IMR-90 (cell line): ENCODE results near the gene PLCB2. TPM values are rescaled to one million over a fixed set of nuclear protein-coding genes. Genes with fewer than 3 reads are reported as not detected.

Experiments
- ATAC-seq: fragments of 200-7000 bp; cut with Tn5 transposase; 2 replicates; pipeline ENCODE4 v1.9.1; 2020; ENCODE audit warnings: low read depth, mild to moderate bottlenecking, moderate library complexity
- BruUV-seq: library from RNA; stranded (reverse); fragments of 400-500 nt; replicated peaks from 2 replicates; lab custom pipeline; 2021; lab: Mats Ljungman, UMichigan
- CTCF ChIA-PET: fragments of 300-600 bp; formaldehyde crosslinking; extraction: SDS; loops from one replicate; lab custom pipeline; 2021; ENCODE audit warnings: antibody characterized with exemption; lab: Yijun Ruan, JAX
- POLR2A ChIA-PET: fragments of 300-600 bp; sonication (Branson Sonifier 250); formaldehyde crosslinking; loops from one replicate; lab custom pipeline; 2022; ENCODE audit warnings: antibody characterized with exemption; ENCODE audit not compliant: unreplicated experiment; lab: Charles Lee
- DNase-seq: peaks from one replicate; pipeline ENCODE4 v3.0.0; 2013
- H2AFZ ChIP-seq: replicated peaks from 2 replicates; pipeline ENCODE3; 2013; ENCODE audit warnings: low read length, mild to moderate bottlenecking; ENCODE audit not compliant: poor library complexity
- H2AK5ac ChIP-seq: 2 replicates; pipeline ENCODE4 v1.6.1; 2013; ENCODE audit warnings: low read depth, low read length, inconsistent platforms
- H2AK9ac ChIP-seq: replicated peaks from 2 replicates; pipeline ENCODE3; 2013; ENCODE audit warnings: mild to moderate bottlenecking, low read depth, low read length, moderate library complexity; ENCODE audit not compliant: poor library complexity
- H2BK120ac ChIP-seq: 2 replicates; pipeline ENCODE4 v1.6.1; 2013; ENCODE audit warnings: low read depth, low read length, inconsistent platforms
- H2BK15ac ChIP-seq: 3 replicates; pipeline ENCODE4 v1.6.1; 2013; ENCODE audit warnings: low read depth, low read length, inconsistent platforms
- H2BK20ac ChIP-seq: 2 replicates; pipeline ENCODE4 v1.6.1; 2013; ENCODE audit warnings: low read depth, mild to moderate bottlenecking, inconsistent platforms, low read length, moderate library complexity
- H2BK5ac ChIP-seq: 2 replicates; pipeline ENCODE4 v1.6.1; 2013; ENCODE audit warnings: mild to moderate bottlenecking, low read depth, low read length, inconsistent platforms; ENCODE audit not compliant: poor library complexity, severe bottlenecking
- H3K14ac ChIP-seq: replicated peaks from 2 replicates; pipeline ENCODE4 v1.6.1; 2013; ENCODE audit warnings: low read depth, low read length, inconsistent platforms
- H3K18ac ChIP-seq: 2 replicates; pipeline ENCODE4 v1.6.1; 2013; ENCODE audit warnings: low read depth, low read length, control low read depth
- H3K23ac ChIP-seq: 2 replicates; pipeline ENCODE4 v1.6.1; 2013; ENCODE audit warnings: low read depth, low read length, inconsistent platforms
- H3K27ac ChIP-seq: 2 replicates; pipeline ENCODE4 v1.5.1; 2013; ENCODE audit warnings: mild to moderate bottlenecking, control low read depth, low read length; ENCODE audit not compliant: insufficient read depth
- H3K27me3 ChIP-seq: 2 replicates; pipeline ENCODE4 v1.6.1; 2013; ENCODE audit warnings: low read length; ENCODE audit not compliant: control insufficient read depth, insufficient read depth
- H3K36me3 ChIP-seq: 2 replicates; pipeline ENCODE4 v1.6.1; 2013; ENCODE audit warnings: low read length, mixed read lengths; ENCODE audit not compliant: control insufficient read depth, insufficient read depth
- H3K4ac ChIP-seq: 2 replicates; pipeline ENCODE4 v1.6.1; 2013; ENCODE audit warnings: low read depth, low read length, inconsistent platforms
- H3K4me1 ChIP-seq: 2 replicates; pipeline ENCODE4 v1.6.1; 2013; ENCODE audit warnings: low read length, mixed read lengths; ENCODE audit not compliant: control insufficient read depth, insufficient read depth
- H3K4me2 ChIP-seq: 2 replicates; pipeline ENCODE4 v1.6.1; 2013; ENCODE audit warnings: low read depth, mild to moderate bottlenecking, control low read depth, low read length, moderate library complexity
- H3K4me3 ChIP-seq: 2 replicates; pipeline ENCODE4 v1.5.1; 2013; ENCODE audit warnings: low read depth, mild to moderate bottlenecking, control low read depth, low read length, moderate library complexity; ENCODE audit not compliant: insufficient read depth
- H3K56ac ChIP-seq: 2 replicates; pipeline ENCODE4 v1.6.1; 2013; ENCODE audit warnings: low read length, inconsistent platforms; ENCODE audit not compliant: insufficient read depth; ENCODE audit errors: extremely low read depth
- H3K79me1 ChIP-seq, 2 experiments: 2 replicates each; pipeline ENCODE4 v1.6.1; 2013; ENCODE audit warnings: low read length in 2 of 2, inconsistent platforms in 1 of 2, low read depth in 1 of 2
- H3K9ac ChIP-seq: 2 replicates; pipeline ENCODE4 v1.6.1; 2013; ENCODE audit warnings: low read depth, low read length, control low read depth
- H3K9me1 ChIP-seq: 2 replicates; pipeline ENCODE4 v1.6.1; 2013; ENCODE audit warnings: low read length, inconsistent platforms; ENCODE audit not compliant: insufficient read depth
- H3K9me3 ChIP-seq: 2 replicates; pipeline ENCODE4 v1.6.1; 2013; ENCODE audit warnings: low read length; ENCODE audit not compliant: control insufficient read depth, insufficient read depth
- H4K20me1 ChIP-seq: 2 replicates; pipeline ENCODE4 v1.6.1; 2013; ENCODE audit warnings: low read length, inconsistent platforms; ENCODE audit not compliant: insufficient read depth
- H4K5ac ChIP-seq: 2 replicates; pipeline ENCODE4 v1.6.1; 2013; ENCODE audit warnings: mild to moderate bottlenecking, low read depth, low read length, control low read depth
- H4K8ac ChIP-seq, 2 experiments: 2 replicates each; pipeline ENCODE4 v1.6.1; 2013; ENCODE audit warnings: low read depth in 2 of 2, low read length in 2 of 2, control low read depth in 1 of 2, inconsistent platforms in 1 of 2
- H4K91ac ChIP-seq: 2 replicates; pipeline ENCODE4 v1.6.1; 2013; ENCODE audit warnings: low read depth, low read length, inconsistent platforms; ENCODE audit not compliant: insufficient read depth
- BHLHE40 ChIP-seq: fragments of 150-350 bp; IDR thresholded peaks from 2 replicates; pipeline ENCODE4 v1.6.1; 2016; ENCODE audit warnings: mild to moderate bottlenecking, low read depth, low read length
- CEBPB ChIP-seq: IDR thresholded peaks from 2 replicates; pipeline ENCODE4 v1.6.1; 2012; ENCODE audit warnings: low read depth, low read length, improper control_type of control experiment
- MAZ ChIP-seq: IDR thresholded peaks from 2 replicates; pipeline ENCODE4 v1.6.1; 2012; ENCODE audit warnings: low read depth, mild to moderate bottlenecking, low read length, improper control_type of control experiment, moderate library complexity, borderline replicate concordance
- MXI1 ChIP-seq: IDR thresholded peaks from 2 replicates; pipeline ENCODE4 v1.6.1; 2012; ENCODE audit warnings: low read depth, mild to moderate bottlenecking, low read length, moderate library complexity, borderline replicate concordance
- NFE2L2 ChIP-seq: fragments of 150-350 bp; IDR thresholded peaks from 2 replicates; pipeline ENCODE4 v1.6.1; 2016; ENCODE audit warnings: low read depth, mild to moderate bottlenecking, low read length
- POLR2A ChIP-seq: IDR thresholded peaks from 2 replicates; pipeline ENCODE4 v1.6.1; 2012; ENCODE audit warnings: mild to moderate bottlenecking, low read depth, low read length
- RCOR1 ChIP-seq: IDR thresholded peaks from 2 replicates; pipeline ENCODE4 v1.6.1; 2012; ENCODE audit warnings: mild to moderate bottlenecking, low read length, improper control_type of control experiment; ENCODE audit not compliant: insufficient replicate concordance
- SMC3 ChIP-seq: fragments of 150-350 bp; IDR thresholded peaks from 2 replicates; pipeline ENCODE4 v1.6.1; 2016; ENCODE audit warnings: low read depth, mild to moderate bottlenecking, antibody characterized with exemption, low read length, moderate library complexity
- WGBS, 2 experiments: methylation state at CpG; one replicate each; pipeline versions ENCODE4 v1.1.5 to v1.1.7; 2013; ENCODE audit warnings: missing lambda C conversion rate in 2 of 2; ENCODE audit not compliant: insufficient read length in 1 of 2; ENCODE audit errors: extremely low coverage in 2 of 2; 5-methylcytosine and 5-hydroxymethylcytosine counted together
- dilution Hi-C: fragments of 300-500 bp; cut with HindIII; formaldehyde crosslinking; loops from one replicate; pipeline ENCODE4 v1.14.3; 2018; ENCODE audit warnings: low sequenced_read_pairs; ENCODE audit not compliant: unreplicated experiment
- in situ Hi-C: fragments of 300-500 bp; cut with MboI; formaldehyde crosslinking; loops from 3 replicates; pipeline ENCODE4 v1.14.3; 2019; ENCODE audit warnings: low sequenced_read_pairs, inconsistent platforms, mixed read lengths
- intact Hi-C: fragments of 100-400 bp; cut with micrococcal nuclease; formaldehyde crosslinking; loops from 2 replicates; pipeline ENCODE4 v1.10.0; 2022
- polyA plus RNA-seq, 3 experiments: library from polyadenylated mRNA; depleted of rRNA; stranded (reverse); fragments of >200 nt; gene quantifications; 2 replicates each; pipeline ENCODE4 v1.2.3, GENCODE V29; 2012; ENCODE audit warnings: low replicate concordance in 1 of 3
- total RNA-seq: library from RNA; depleted of rRNA; stranded (reverse); fragments of >200 nt; gene quantifications from 2 replicates; pipeline ENCODE4 v1.2.3, GENCODE V29; 2012
- TF ChIP-seq, protein P1 (sequence below): conservative IDR thresholded peaks from 2 replicates; pipeline ENCODE4 v1.5.1; 2012; ENCODE audit warnings: mild to moderate bottlenecking, low read depth, low read length, improper control_type of control experiment

The PLCB2 gene
- total and polyA plus RNA-seq, 2 of the 4 experiments (the other 2 are of a cell fraction): 0.18 to 1.4 TPM

- Histone ChIP-seq H3K4me3 (no peak overlapping the region), H2AFZ (no peak overlapping the region), H3K4me2 (no peak overlapping the region), H4K5ac (no peak overlapping the region), H3K4me1 (no peaks in the 10 kb centered on the region), H3K56ac (no peak overlapping the region), H3K23ac (no peak overlapping the region), H3K18ac (no peak overlapping the region), H2AK9ac (no peak overlapping the region), H3K9me3 (peaks cover 4% of the 10 kb centered on the region), H3K36me3 (no peaks in the 10 kb centered on the region), H3K14ac (no peak overlapping the region), H3K9me1 (no peaks in the 10 kb centered on the region), H2BK20ac (no peak overlapping the region), H4K20me1 (no peaks in the 10 kb centered on the region), H4K8ac (no peak overlapping the region), H4K91ac (no peak overlapping the region), H2BK15ac (no peak overlapping the region), H3K4ac (no peak overlapping the region), H2BK120ac (no peak overlapping the region), H3K79me1 (no peaks in the 10 kb centered on the region), H3K27ac (no peak overlapping the region), H3K9ac (no peak overlapping the region), H2AK5ac (no peak overlapping the region), H3K27me3 (peaks cover 79% of the 10 kb centered on the region), H2BK5ac (no peak overlapping the region)
- dilution Hi-C loops: no loop called here
- in situ Hi-C loops: no loop called here
- ChIA-PET CTCF (no interaction called here), POLR2A (no interaction called here)
- no peak for DNase-seq
- no TSS peak for BruUV-seq
- 14% methylated on average over 1 of the region's 1 CpG; no CpG with 5 or more reads in 1 of the 2 experiments for WGBS, 2 experiments
- ATAC-seq: no peak
- TF ChIP-seq MXI1 (no peak), SMC3 (no peak), MAZ (no peak), NFE2L2 (no peak), CEBPB (no peak), POLR2A (no peak), RCOR1 (no peak), BHLHE40 (no peak)
- TF ChIP-seq, protein P1, sequence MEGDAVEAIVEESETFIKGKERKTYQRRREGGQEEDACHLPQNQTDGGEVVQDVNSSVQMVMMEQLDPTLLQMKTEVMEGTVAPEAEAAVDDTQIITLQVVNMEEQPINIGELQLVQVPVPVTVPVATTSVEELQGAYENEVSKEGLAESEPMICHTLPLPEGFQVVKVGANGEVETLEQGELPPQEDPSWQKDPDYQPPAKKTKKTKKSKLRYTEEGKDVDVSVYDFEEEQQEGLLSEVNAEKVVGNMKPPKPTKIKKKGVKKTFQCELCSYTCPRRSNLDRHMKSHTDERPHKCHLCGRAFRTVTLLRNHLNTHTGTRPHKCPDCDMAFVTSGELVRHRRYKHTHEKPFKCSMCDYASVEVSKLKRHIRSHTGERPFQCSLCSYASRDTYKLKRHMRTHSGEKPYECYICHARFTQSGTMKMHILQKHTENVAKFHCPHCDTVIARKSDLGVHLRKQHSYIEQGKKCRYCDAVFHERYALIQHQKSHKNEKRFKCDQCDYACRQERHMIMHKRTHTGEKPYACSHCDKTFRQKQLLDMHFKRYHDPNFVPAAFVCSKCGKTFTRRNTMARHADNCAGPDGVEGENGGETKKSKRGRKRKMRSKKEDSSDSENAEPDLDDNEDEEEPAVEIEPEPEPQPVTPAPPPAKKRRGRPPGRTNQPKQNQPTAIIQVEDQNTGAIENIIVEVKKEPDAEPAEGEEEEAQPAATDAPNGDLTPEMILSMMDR: no peak
- intact Hi-C loops: no loop called here
Measured at GRCh38 chr15:40295297-40295696, 12.4 kb downstream of the PLCB2 start.
